Caco-2 (cell line): ENCODE data around the gene CD320. TPM values are rescaled to one million over a fixed set of nuclear protein-coding genes. Genes with fewer than 3 reads are reported as not detected.
A peak's percentile ranks its signal among the peaks of the same experiment; 100 is the strongest.
"Not testable (repeated sequence)": the region's sequence is repeated elsewhere in the genome, so short reads cannot be mapped to it uniquely, and the experiment has no call there.

Experiments
- BruUV-seq: library from RNA; stranded (reverse); fragments of 400-500 nt; replicated peaks from 2 replicates; lab custom pipeline; 2021; lab: Mats Ljungman, UMichigan
- CTCF ChIA-PET: fragments of 300-600 bp; sonication (Branson Sonifier 250); formaldehyde crosslinking; loops from one replicate; lab custom pipeline; 2022; ENCODE audit warnings: antibody characterized with exemption; lab: Charles Lee
- POLR2A ChIA-PET: fragments of 300-600 bp; sonication (Branson Sonifier 250); formaldehyde crosslinking; loops from one replicate; lab custom pipeline; 2022; ENCODE audit warnings: antibody characterized with exemption; lab: Charles Lee
- DNase-seq, 2 experiments: peaks; one replicate each; pipeline versions ENCODE4 v3.0.0 to v3.0.0-alpha.2; 2020 to 2022
- H3K27me3 ChIP-seq: replicated peaks from 2 replicates; pipeline ENCODE4 v1.6.0; 2011; ENCODE audit warnings: low read length; ENCODE audit not compliant: control insufficient read depth, insufficient read depth
- H3K36me3 ChIP-seq: 2 replicates; pipeline ENCODE4 v1.5.1; 2011; ENCODE audit warnings: low read length; ENCODE audit not compliant: control insufficient read depth, insufficient read depth
- H3K4me1 ChIP-seq: fragments of 250-450 bp; sonication (Bioruptor Pico); 2 replicates; pipeline ENCODE4 v1.5.1; 2020; ENCODE audit warnings: mild to moderate bottlenecking
- H3K4me3 ChIP-seq: 2 replicates; pipeline ENCODE4 v1.5.1; 2011; ENCODE audit warnings: low read depth, mild to moderate bottlenecking, control low read depth, low read length
- H3K9me3 ChIP-seq: fragments of 250-450 bp; sonication (Bioruptor Pico); 2 replicates; pipeline ENCODE4 v1.5.1; 2020; ENCODE audit warnings: mild to moderate bottlenecking, moderate library complexity
- H3K27ac Mint-ChIP-seq: one replicate; pipeline ENCODE4 v1.8.0; 2022; ENCODE audit warnings: mixed read lengths; ENCODE audit not compliant: unreplicated experiment
- H3K27me3 Mint-ChIP-seq: one replicate; pipeline ENCODE4 v1.8.0; 2022; ENCODE audit warnings: mixed read lengths; ENCODE audit not compliant: insufficient read depth, unreplicated experiment
- H3K36me3 Mint-ChIP-seq: one replicate; pipeline ENCODE4 v1.8.0; 2022; ENCODE audit warnings: mild to moderate bottlenecking, mixed read lengths; ENCODE audit not compliant: insufficient read depth, unreplicated experiment
- H3K4me1 Mint-ChIP-seq: one replicate; pipeline ENCODE4 v1.8.0; 2022; ENCODE audit warnings: low read depth, mixed read lengths; ENCODE audit not compliant: unreplicated experiment
- H3K4me3 Mint-ChIP-seq: one replicate; pipeline ENCODE4 v1.8.0; 2022; ENCODE audit warnings: mild to moderate bottlenecking, moderate library complexity, mixed read lengths; ENCODE audit not compliant: unreplicated experiment
- H3K9me3 Mint-ChIP-seq: one replicate; pipeline ENCODE4 v1.8.0; 2022; ENCODE audit warnings: mixed read lengths; ENCODE audit not compliant: unreplicated experiment
- CTCF ChIP-seq, 2 experiments: fragments of 200-600 bp in 1 of 2; IDR thresholded peaks; 1 replicate in 1 of 2; 2 replicates in 1 of 2; pipeline versions ENCODE4 v1.5.1 to v1.8.0; 2011 to 2022; ENCODE audit warnings: antibody characterized with exemption in 1 of 2, control low read depth in 1 of 2, inconsistent platforms in 1 of 2, low read depth in 1 of 2, low read length in 1 of 2, mild to moderate bottlenecking in 1 of 2, moderate library complexity in 1 of 2; ENCODE audit not compliant: insufficient read depth in 1 of 2, severe bottlenecking in 1 of 2, unreplicated experiment in 1 of 2
- intact Hi-C: fragments of 100-400 bp; cut with micrococcal nuclease; formaldehyde crosslinking; loops from one replicate; pipeline ENCODE4 v1.10.0; 2022; ENCODE audit not compliant: unreplicated experiment
- total RNA-seq: library from RNA; stranded (reverse); gene quantifications from 2 replicates; pipeline ENCODE4 v1.2.3, GENCODE V29; 2022

CD320 gene
- total RNA-seq, 1 experiment from 2014 or later: 81.0 TPM

GRCh38 chr19:8269724-8270123, 38.4 kb downstream of the CD320 start:
- H3K9me3 ChIP-seq: no peaks in the 10 kb centered on the region
- no peaks in the 10 kb centered on the region for H3K36me3 ChIP-seq
- Mint-ChIP-seq H3K9me3 (no peaks in the 10 kb centered on the region), H3K4me1 (no peaks in the 10 kb centered on the region), H3K36me3 (peaks cover 6% of the 10 kb centered on the region), H3K27ac (no peak overlapping the region), H3K4me3 (peak overlapping the region; percentile 64), H3K27me3 (no peaks in the 10 kb centered on the region)
- intact Hi-C loops: loop anchor here (5.0 kb wide), 1 partner anchor 128 kb away; no protein-coding TSS in a partner anchor
- TF ChIP-seq CTCF (IDR thresholded peaks at IDR 0.05; ENCODE audit: insufficient read depth in 1 of 2, low read depth in 1 of 2, low read length in 1 of 2, severe bottlenecking in 1 of 2, unreplicated experiment in 1 of 2): no peak
- peaks cover 4% of the 10 kb centered on the region; the same call in 1 of the 2 replicates for H3K4me1 ChIP-seq
- no TSS peak for BruUV-seq
- H3K27me3 ChIP-seq: no peaks in the 10 kb centered on the region
- no peak for DNase-seq
- H3K4me3 ChIP-seq: no peak overlapping the region
- POLR2A ChIA-PET: no interaction called here
- CTCF ChIA-PET: no interaction called here

- ChIA-PET POLR2A (no interaction called here), CTCF (no interaction called here)
- Mint-ChIP-seq H3K27ac (no peak overlapping the region), H3K27me3 (no peaks in the 10 kb centered on the region), H3K4me3 (no peak overlapping the region), H3K9me3 (no peaks in the 10 kb centered on the region), H3K36me3 (peaks cover 12% of the 10 kb centered on the region), H3K4me1 (no peaks in the 10 kb centered on the region)
- H3K36me3 ChIP-seq: no peaks in the 10 kb centered on the region
- no TSS peak for BruUV-seq
- H3K4me3 ChIP-seq: no peak overlapping the region
- peaks cover 4% of the 10 kb centered on the region; the same call in 1 of the 2 replicates for H3K4me1 ChIP-seq
- intact Hi-C loops: loop anchor here (5.0 kb wide), 1 partner anchor 131 kb away; no protein-coding TSS in a partner anchor
- H3K27me3 ChIP-seq: no peaks in the 10 kb centered on the region
- no peaks in the 10 kb centered on the region for H3K9me3 ChIP-seq
- DNase-seq: no peak
- no peak for TF ChIP-seq CTCF (IDR thresholded peaks at IDR 0.05; ENCODE audit: insufficient read depth in 1 of 2, low read depth in 1 of 2, low read length in 1 of 2, severe bottlenecking in 1 of 2, unreplicated experiment in 1 of 2)
Measured at GRCh38 chr19:8265872-8266271, 42.3 kb downstream of the CD320 start.

GRCh38 chr19:8264248-8264647, 43.9 kb downstream of the CD320 start:
- H3K27ac Mint-ChIP-seq, H3K9me3 ChIP-seq, H3K4me1 Mint-ChIP-seq, H3K27me3 ChIP-seq, H3K9me3 Mint-ChIP-seq, H3K4me1 ChIP-seq, intact Hi-C loops, H3K4me3 Mint-ChIP-seq, POLR2A ChIA-PET, H3K36me3 ChIP-seq, H3K27me3 Mint-ChIP-seq, BruUV-seq, H3K4me3 ChIP-seq: not testable (repeated sequence)
- CTCF ChIA-PET: interaction anchor here (0.7 kb wide), 2 partner anchors 179 to 249 kb away, joined by 4 to 7 read pairs; no protein-coding TSS in a partner anchor
- peak in 1 of 2 experiments; percentile 0 for DNase-seq
- H3K36me3 Mint-ChIP-seq: peaks cover 12% of the 10 kb centered on the region
